Activated CD8-positive, alpha-beta T cell treated with anti-CD3 and anti-CD28 coated beads for 36 hours (primary cell): ENCODE measurements around the gene STING1. TPM values are rescaled to one million over a fixed set of nuclear protein-coding genes. Genes with fewer than 3 reads are reported as not detected.

ENCODE experiments used
- ATAC-seq: fragments of 200-7000 bp; cut with Tn5 transposase; one replicate; pipeline ENCODE4 v1.10.0; 2021; ENCODE audit warnings: mild to moderate bottlenecking, moderate library complexity
- CTCF ChIA-PET: fragments of 350-600 bp; sonication (Branson Sonifier 250); formaldehyde crosslinking; loops from one replicate; lab custom pipeline; 2021; ENCODE audit warnings: antibody characterized with exemption; lab: Charles Lee
- POLR2A ChIA-PET: fragments of 350-600 bp; sonication (Branson Sonifier 250); formaldehyde crosslinking; loops from one replicate; lab custom pipeline; 2021; ENCODE audit warnings: antibody characterized with exemption; lab: Charles Lee
- DNase-seq: peaks from one replicate; pipeline ENCODE4 v3.0.0-alpha.2; 2020
- H3K27ac Mint-ChIP-seq: one replicate; pipeline ENCODE4 v1.8.0; 2021; ENCODE audit warnings: mild to moderate bottlenecking, mixed read lengths
- H3K27me3 Mint-ChIP-seq: one replicate; pipeline ENCODE4 v1.8.0; 2021; ENCODE audit warnings: mixed read lengths
- H3K36me3 Mint-ChIP-seq: one replicate; pipeline ENCODE4 v1.8.0; 2021; ENCODE audit warnings: low read depth, mixed read lengths
- H3K4me1 Mint-ChIP-seq: one replicate; pipeline ENCODE4 v1.8.0; 2021; ENCODE audit warnings: low read depth, mixed read lengths
- H3K4me3 Mint-ChIP-seq: one replicate; pipeline ENCODE4 v1.8.0; 2021; ENCODE audit warnings: mild to moderate bottlenecking, moderate library complexity, mixed read lengths
- H3K9me3 Mint-ChIP-seq: one replicate; pipeline ENCODE4 v1.8.0; 2021; ENCODE audit warnings: mixed read lengths
- CTCF ChIP-seq: fragments of 200-600 bp; IDR thresholded peaks from one replicate; pipeline ENCODE4 v1.8.0; 2022; ENCODE audit warnings: antibody characterized with exemption, mild to moderate bottlenecking
- intact Hi-C: fragments of 100-400 bp; cut with micrococcal nuclease; formaldehyde crosslinking; loops from one replicate; pipeline ENCODE4 v1.10.0; 2022
- total RNA-seq, 2 experiments: library from RNA; stranded (reverse); gene quantifications; one replicate each; pipeline ENCODE4 v1.2.3, GENCODE V29; 2021

The STING1 gene
- total RNA-seq, 2 experiments from 2014 or later, result 43.7 to 46.3 TPM

- POLR2A ChIA-PET, result interaction anchor here (0.6 to 1.6 kb wide), 3 partner anchors 13 to 21 kb away, joined by 3 to 5 read pairs (median 4); no protein-coding TSS in a partner anchor
- CTCF ChIA-PET, result interaction anchor here (2.0 to 4.1 kb wide), 3 partner anchors 10 to 52 kb away, joined by 4 to 17 read pairs (median 7); no protein-coding TSS in a partner anchor
- Mint-ChIP-seq H3K27ac (peak overlapping the region; percentile 46), H3K36me3 (no peaks in the 10 kb centered on the region), H3K9me3 (no peaks in the 10 kb centered on the region), H3K27me3 (no peaks in the 10 kb centered on the region), H3K4me3 (no peak overlapping the region), H3K4me1 (peaks cover 34% of the 10 kb centered on the region)
- ATAC-seq (no peak), DNase-seq (no peak)
- intact Hi-C loops, result no loop called here
- no peak for TF ChIP-seq CTCF
These were observed 22.1 kb downstream of the STING1 start for GRCh38 chr5:139460455-139460854.

DNA sequence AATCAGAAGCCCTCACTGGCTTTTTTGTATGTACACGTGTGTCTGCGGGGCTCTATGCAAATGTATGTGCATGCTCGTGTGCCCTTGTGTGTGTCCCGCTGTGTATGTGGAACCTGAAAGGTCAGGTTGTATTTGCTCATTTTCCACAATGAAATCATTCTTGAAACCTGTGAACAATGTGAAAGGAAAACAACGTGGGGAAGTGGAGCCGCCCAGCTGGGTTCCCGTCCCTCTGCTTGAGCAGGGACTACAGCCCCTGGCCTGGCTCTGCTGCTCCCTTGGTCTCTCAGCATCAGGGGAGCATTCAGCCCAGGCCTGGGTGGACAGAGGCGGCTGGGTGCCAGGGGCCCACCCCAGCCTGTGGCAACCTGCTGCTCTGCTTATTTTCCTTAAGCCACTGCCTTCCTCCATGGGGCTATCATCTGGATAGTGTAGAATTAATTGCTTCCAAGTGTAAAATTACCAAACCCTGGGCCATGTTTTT lies 23.1 kb downstream of the STING1 start:
- Mint-ChIP-seq H3K36me3 (no peaks in the 10 kb centered on the region), H3K4me3 (peak overlapping the region; percentile 43), H3K27me3 (no peaks in the 10 kb centered on the region), H3K4me1 (peaks cover 36% of the 10 kb centered on the region), H3K27ac (peak overlapping the region; percentile 88), H3K9me3 (no peaks in the 10 kb centered on the region)
- POLR2A ChIA-PET, result interaction anchor here (0.8 to 5.2 kb wide), 8 partner anchors 9 to 23 kb away, joined by 3 to 26 read pairs (median 6); partner anchors contain the start of gene STING1
- intact Hi-C loops, result loop anchor here (5.0 kb wide), 1 partner anchor 103 kb away; the partner anchor contains the start of gene UBE2D2
- CTCF ChIA-PET, result interaction anchor here (2.0 to 4.1 kb wide), 3 partner anchors 11 to 53 kb away, joined by 4 to 17 read pairs (median 7); no protein-coding TSS in a partner anchor
- DNase-seq (peak; percentile 72), ATAC-seq (peak; percentile 40)
- TF ChIP-seq CTCF, result no peak

- peaks cover 43% of the 10 kb centered on the region for H3K4me1 Mint-ChIP-seq
- ATAC-seq (peak; percentile 91), DNase-seq (peak; percentile 94)
- H3K27ac Mint-ChIP-seq, result peak overlapping the region; percentile 88
- ChIA-PET POLR2A (interaction anchor here (1.2 to 5.2 kb wide), 7 partner anchors 8 to 43 kb away, joined by 4 to 26 read pairs (median 8); partner anchors contain the start of gene STING1), CTCF (interaction anchor here (1.1 to 4.1 kb wide), 3 partner anchors 35 to 54 kb away, joined by 3 to 17 read pairs (median 7); no protein-coding TSS in a partner anchor)
- H3K27me3 Mint-ChIP-seq, result no peaks in the 10 kb centered on the region
- peak overlapping the region; percentile 43 for H3K4me3 Mint-ChIP-seq
- intact Hi-C loops, result loop anchor here (5.0 kb wide), 1 partner anchor 104 kb away; the partner anchor contains the start of gene UBE2D2
- no peak for TF ChIP-seq CTCF
- no peaks in the 10 kb centered on the region for H3K9me3 Mint-ChIP-seq
- no peaks in the 10 kb centered on the region for H3K36me3 Mint-ChIP-seq
These were observed 23.8 kb downstream of the STING1 start for GRCh38 chr5:139458580-139459407.

- Mint-ChIP-seq H3K4me3 (no peak overlapping the region), H3K27me3 (no peaks in the 10 kb centered on the region), H3K27ac (peak overlapping the region; percentile 58), H3K9me3 (no peaks in the 10 kb centered on the region), H3K4me1 (peaks cover 47% of the 10 kb centered on the region), H3K36me3 (no peaks in the 10 kb centered on the region)
- intact Hi-C loops, result loop anchor here (5.0 kb wide), 1 partner anchor 105 kb away; the partner anchor contains the start of gene UBE2D2
- no peak for TF ChIP-seq CTCF
- ChIA-PET POLR2A (interaction anchor here (1.5 to 5.2 kb wide), 5 partner anchors 9 to 49 kb away, joined by 3 to 26 read pairs (median 12); partner anchors contain the start of gene STING1), CTCF (interaction anchor here (1.1 to 4.1 kb wide), 2 partner anchors 34 to 55 kb away, joined by 3 to 17 read pairs; no protein-coding TSS in a partner anchor)
- ATAC-seq, result peak; percentile 6
- DNase-seq, result peak; percentile 62
These were observed 24.8 kb downstream of the STING1 start for GRCh38 chr5:139457653-139458306.
